Testis (tissue), 2 donors: ENCODE data around the gene HHLA2.

ENCODE experiments used
- POLR2A ChIP-seq: fragments of 450-650 bp; IDR thresholded peaks from one replicate; pipeline ENCODE4 v1.6.1; 2017; ENCODE audit warnings: antibody characterized with exemption, mild to moderate bottlenecking, moderate library complexity
- TF ChIP-seq, protein P1 (sequence below), 3 experiments: fragments of 450-650 bp in 2 of 3; fragments of 200-600 bp in 1 of 3; sonication (generic) in 1 of 3; IDR thresholded peaks; one replicate each; pipeline ENCODE4 v1.5.1; 2016 to 2019; ENCODE audit warnings: antibody characterized with exemption in 3 of 3, mild to moderate bottlenecking in 2 of 3, moderate library complexity in 1 of 3

DNA sequence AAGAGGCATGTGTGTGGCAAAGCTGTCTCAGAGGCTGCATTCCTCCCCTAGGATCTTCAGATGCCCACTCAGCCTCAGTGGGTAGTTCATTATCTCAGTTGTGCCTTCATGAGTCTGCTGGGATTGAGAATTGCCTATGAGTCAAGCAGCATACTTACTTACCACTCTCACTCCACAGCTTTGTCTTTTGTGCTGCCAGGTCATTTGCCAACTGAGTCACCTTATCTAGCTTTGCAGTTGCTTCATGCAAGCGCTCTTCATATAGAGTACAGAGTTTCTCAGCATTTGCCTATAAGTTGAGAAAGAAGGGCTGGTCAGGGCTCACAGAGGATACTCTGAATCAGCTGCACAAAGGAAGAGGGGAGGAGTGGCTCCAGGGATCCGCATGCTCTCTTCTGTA lies 124.6 kb downstream of the HHLA2 start:
- TF ChIP-seq, protein P1, sequence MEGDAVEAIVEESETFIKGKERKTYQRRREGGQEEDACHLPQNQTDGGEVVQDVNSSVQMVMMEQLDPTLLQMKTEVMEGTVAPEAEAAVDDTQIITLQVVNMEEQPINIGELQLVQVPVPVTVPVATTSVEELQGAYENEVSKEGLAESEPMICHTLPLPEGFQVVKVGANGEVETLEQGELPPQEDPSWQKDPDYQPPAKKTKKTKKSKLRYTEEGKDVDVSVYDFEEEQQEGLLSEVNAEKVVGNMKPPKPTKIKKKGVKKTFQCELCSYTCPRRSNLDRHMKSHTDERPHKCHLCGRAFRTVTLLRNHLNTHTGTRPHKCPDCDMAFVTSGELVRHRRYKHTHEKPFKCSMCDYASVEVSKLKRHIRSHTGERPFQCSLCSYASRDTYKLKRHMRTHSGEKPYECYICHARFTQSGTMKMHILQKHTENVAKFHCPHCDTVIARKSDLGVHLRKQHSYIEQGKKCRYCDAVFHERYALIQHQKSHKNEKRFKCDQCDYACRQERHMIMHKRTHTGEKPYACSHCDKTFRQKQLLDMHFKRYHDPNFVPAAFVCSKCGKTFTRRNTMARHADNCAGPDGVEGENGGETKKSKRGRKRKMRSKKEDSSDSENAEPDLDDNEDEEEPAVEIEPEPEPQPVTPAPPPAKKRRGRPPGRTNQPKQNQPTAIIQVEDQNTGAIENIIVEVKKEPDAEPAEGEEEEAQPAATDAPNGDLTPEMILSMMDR (IDR thresholded peaks at IDR 0.05) = no peak
- TF ChIP-seq POLR2A = no peak
